ENCODE measurements around the gene MESP2. TPM values are rescaled to one million over a fixed set of nuclear protein-coding genes. Genes with fewer than 3 reads are reported as not detected.

The MESP2 gene
- total RNA-seq, 2 experiments from 2014 or later: not detected

GRCh38 chr15:89825271-89825940, 49.3 kb downstream of the MESP2 start:
- no peaks in the 10 kb centered on the region for H3K9me2 ChIP-seq (ENCODE audit: insufficient read depth, low read length)
- intact Hi-C loops (cut with micrococcal nuclease; ENCODE audit: unreplicated experiment): no loop called here
- TF ChIP-seq CTCF (conservative IDR thresholded peaks at IDR 0.05; ENCODE audit: low read length) (no peak), EZH2phosphoT487 (IDR thresholded peaks at IDR 0.05; ENCODE audit: borderline replicate concordance, low read depth, low read length) (no peak)
- no TSS peak for BruUV-seq (replicated peaks)
- no peak overlapping the region for H2AFZ ChIP-seq (ENCODE audit: low read length)
- no peak overlapping the region for H3K4me2 ChIP-seq (ENCODE audit: low read length)
- POLR2A ChIA-PET: no interaction called here
- H3K79me2 ChIP-seq (ENCODE audit: insufficient read depth, low read depth, low read length): no peaks in the 10 kb centered on the region
- CTCF ChIA-PET (ENCODE audit: unreplicated experiment): no interaction called here
- H3K4me1 ChIP-seq (ENCODE audit: insufficient read depth, low read length, poor library complexity, severe bottlenecking): no peaks in the 10 kb centered on the region
- H4K20me1 ChIP-seq (ENCODE audit: insufficient read depth, low read length): no peaks in the 10 kb centered on the region
- no peaks in the 10 kb centered on the region for H3K9me3 ChIP-seq (ENCODE audit: low read length)
- no peak overlapping the region for H3K27ac ChIP-seq (ENCODE audit: low read depth, low read length, poor library complexity, severe bottlenecking)
- H3K36me3 ChIP-seq (ENCODE audit: insufficient read depth, low read length): no peaks in the 10 kb centered on the region
- H3K4me3 ChIP-seq (ENCODE audit: low read depth, low read length, poor library complexity, severe bottlenecking): no peak overlapping the region
- DNase-seq (ENCODE audit: low spot score): no peak

DNA sequence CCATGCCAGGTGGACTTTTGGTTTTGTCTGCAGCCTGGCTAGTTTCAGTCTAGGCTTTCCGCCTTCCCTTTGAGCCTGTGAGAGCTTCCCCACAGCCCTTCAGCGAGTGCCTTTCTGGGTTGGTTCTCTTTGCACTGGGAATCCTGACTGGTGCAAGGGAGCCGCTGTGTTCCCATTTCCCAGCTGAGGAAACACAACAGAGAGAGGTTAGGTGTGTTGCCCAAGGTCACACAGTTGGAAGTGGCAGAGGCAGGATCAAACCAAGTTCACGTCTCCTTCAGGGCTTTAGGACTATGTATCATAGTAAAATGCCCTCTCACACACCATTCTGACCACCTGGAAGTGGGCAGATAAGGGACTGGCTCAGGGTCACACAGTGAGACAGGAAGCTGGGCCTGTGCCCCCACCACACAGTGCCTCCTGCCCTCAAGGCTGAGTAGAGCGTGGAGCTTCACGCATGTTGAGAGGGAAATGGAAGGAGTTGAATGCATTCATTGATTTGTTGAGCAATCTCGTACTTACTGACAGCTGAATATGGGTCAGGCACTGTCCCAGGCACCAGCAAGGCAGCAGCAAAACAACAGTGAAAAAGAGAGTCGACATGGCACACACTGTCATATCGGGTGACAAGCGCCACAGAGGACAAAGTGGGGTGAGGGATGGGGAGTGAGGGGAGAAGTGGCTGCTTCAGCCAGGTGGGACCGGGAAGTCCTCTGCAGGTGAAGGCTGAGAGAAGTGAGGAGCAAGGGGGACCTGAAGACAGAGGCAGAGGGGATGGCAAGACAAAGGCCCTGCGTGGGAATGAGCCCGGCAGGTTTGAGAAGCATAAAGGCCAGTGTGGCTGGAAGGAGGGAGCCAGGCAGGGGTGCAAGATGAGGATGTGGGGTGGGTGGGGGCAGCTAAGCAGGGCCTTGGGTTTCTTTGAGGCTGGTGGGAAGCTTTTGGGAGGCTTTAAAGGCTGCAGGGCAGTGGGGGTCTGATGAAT, 50.8 kb downstream of the MESP2 start:
- no peak for DNase-seq (ENCODE audit: low spot score)
- TF ChIP-seq EZH2phosphoT487 (IDR thresholded peaks at IDR 0.05; ENCODE audit: borderline replicate concordance, low read depth, low read length) (no peak), CTCF (conservative IDR thresholded peaks at IDR 0.05; ENCODE audit: low read length) (no peak)
- CTCF ChIA-PET (ENCODE audit: unreplicated experiment): no interaction called here
- H2AFZ ChIP-seq (ENCODE audit: low read length): no peak overlapping the region
- BruUV-seq (replicated peaks): no TSS peak
- H3K4me1 ChIP-seq (ENCODE audit: insufficient read depth, low read length, poor library complexity, severe bottlenecking): no peaks in the 10 kb centered on the region
- POLR2A ChIA-PET: no interaction called here
- no peak overlapping the region for H3K4me3 ChIP-seq (ENCODE audit: low read depth, low read length, poor library complexity, severe bottlenecking)
- no peaks in the 10 kb centered on the region for H3K9me2 ChIP-seq (ENCODE audit: insufficient read depth, low read length)
- no peak overlapping the region for H3K4me2 ChIP-seq (ENCODE audit: low read length)
- no peak overlapping the region for H3K27ac ChIP-seq (ENCODE audit: low read depth, low read length, poor library complexity, severe bottlenecking)
- H3K9me3 ChIP-seq (ENCODE audit: low read length): no peaks in the 10 kb centered on the region
- H3K36me3 ChIP-seq (ENCODE audit: insufficient read depth, low read length): no peaks in the 10 kb centered on the region
- H3K79me2 ChIP-seq (ENCODE audit: insufficient read depth, low read depth, low read length): no peaks in the 10 kb centered on the region
- intact Hi-C loops (cut with micrococcal nuclease; ENCODE audit: unreplicated experiment): no loop called here
- H4K20me1 ChIP-seq (ENCODE audit: insufficient read depth, low read length): no peaks in the 10 kb centered on the region

Measured in OCI-LY7 (cell line).